HTR-8/SVneo (cell line): Measurements from ENCODE around the gene FATE1.
A peak's percentile ranks its signal among the peaks of the same experiment; 100 is the strongest.
"Not testable (repeated sequence)": the region's sequence is repeated elsewhere in the genome, so short reads cannot be mapped to it uniquely, and the experiment has no call there.

ENCODE experiments used
- DNase-seq: peaks from one replicate; pipeline ENCODE4 v3.0.0; 2011; ENCODE audit warnings: low spot score, mixed read lengths; ENCODE audit not compliant: insufficient read length
- FAIRE-seq: peaks from 2 replicates; lab custom pipeline; 2011; peaks lifted over from hg19 to GRCh38; lab: Jason Lieb, UNC

The FATE1 gene

DNA sequence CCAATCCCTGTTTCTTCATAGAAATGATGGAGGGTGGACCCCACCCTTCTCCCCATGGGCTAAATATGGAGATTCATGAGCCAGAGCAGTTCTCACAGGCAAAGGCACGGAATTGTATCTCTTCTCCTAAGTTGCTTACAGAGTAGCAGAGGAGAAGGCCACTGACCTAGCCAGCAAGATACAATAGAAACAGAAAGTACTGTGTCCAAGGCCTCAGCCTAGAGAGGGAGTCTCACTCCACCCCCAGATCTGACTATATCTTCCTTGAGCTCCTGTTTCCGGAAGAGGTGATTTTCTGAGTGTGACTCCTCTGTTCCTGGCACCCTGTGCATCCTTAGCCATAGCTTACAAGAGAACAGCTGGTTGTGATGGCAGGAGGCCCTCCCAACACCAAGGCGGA is at the start of gene FATE1:
Gene FATE1 (plus strand): TSS at position 284 of the 400 bp plus-strand sequence. CDS start 85 bp downstream, at position 369.
- no peak for DNase-seq
- FAIRE-seq = no peak

DNA sequence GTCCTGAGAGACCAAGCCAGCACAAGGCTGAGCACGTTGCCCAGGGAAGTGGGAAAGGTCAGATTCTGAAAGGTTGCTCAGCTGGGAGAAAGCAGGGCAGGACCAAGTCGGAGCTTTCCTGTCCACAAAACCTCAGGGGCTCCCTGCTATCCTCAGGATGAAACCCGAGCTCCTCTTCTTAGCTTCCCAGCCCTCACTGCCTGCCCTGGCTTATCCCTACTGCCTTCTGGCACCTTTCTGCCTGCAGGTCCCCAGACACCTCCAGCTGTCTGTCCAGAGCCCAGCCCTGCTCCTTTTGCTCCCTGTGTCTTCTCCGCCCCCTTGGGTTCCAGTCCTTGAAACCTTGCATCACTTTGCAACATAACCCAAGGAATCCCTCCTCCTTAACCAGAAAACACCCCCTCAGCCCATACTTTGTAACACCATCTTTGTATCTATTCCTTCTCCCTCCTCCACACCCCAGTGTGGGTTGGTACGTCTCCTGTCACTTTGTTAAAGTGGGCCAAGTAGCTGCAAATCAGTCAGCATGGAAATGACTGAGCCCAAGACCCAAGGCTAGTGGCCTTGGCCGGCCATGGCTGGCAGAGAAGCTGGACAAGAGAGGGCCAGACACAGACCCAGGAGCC is 40.6 kb upstream of the FATE1 start:
- DNase-seq (no peak), FAIRE-seq (no peak)

- DNase-seq (no peak), FAIRE-seq (no peak)
Observed at GRCh38 chrX:151676196-151676595, 39.6 kb upstream of the FATE1 start.

GRCh38 chrX:151679798-151680402 is 35.9 kb upstream of the FATE1 start:
- no peak for DNase-seq

DNA sequence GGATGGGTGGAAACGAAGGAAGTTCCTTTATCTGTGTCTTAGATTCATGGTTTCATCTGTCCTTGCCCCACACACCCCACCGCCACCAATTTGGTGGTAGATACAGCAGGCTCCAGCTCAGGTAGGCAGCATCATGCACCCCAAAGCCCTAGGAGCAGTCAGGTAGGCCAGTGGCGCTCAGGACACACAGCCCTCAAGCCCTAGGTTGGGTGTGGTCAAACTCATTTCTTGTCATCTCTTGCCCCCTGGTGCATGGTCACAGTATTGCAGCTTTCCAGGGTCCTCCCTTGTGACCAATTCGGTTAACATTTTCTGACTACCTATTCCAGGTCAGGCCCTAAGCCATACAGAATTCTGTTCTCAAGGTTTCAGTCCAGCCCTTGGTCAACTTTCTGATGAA is 35.0 kb upstream of the FATE1 start:
- no peak for FAIRE-seq
- peak; percentile 5 for DNase-seq

More at GRCh38 chrX:151679798-151680402, 35.9 kb upstream of the FATE1 start:
- no peak for FAIRE-seq

DNA sequence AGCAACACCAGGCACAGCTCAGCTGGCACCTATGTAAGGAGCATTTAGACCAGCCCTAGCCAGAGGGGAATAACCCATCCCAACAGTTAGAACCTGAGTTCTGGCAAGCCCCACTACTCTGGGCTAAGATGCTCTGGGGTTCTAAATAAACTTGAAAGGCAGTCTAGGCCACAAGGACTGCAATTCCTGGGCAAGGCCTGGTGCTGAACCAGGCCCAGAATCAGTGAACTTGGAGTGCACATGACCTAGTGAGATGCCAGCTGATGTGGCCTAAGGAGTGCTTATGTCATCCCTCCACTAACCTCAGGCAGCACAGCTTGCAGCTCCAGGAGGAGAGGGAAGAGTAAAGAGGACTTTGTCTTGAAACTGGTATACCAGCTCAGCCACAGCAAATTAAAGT is 28.2 kb upstream of the FATE1 start:
- no peak for FAIRE-seq
- no peak for DNase-seq

DNA sequence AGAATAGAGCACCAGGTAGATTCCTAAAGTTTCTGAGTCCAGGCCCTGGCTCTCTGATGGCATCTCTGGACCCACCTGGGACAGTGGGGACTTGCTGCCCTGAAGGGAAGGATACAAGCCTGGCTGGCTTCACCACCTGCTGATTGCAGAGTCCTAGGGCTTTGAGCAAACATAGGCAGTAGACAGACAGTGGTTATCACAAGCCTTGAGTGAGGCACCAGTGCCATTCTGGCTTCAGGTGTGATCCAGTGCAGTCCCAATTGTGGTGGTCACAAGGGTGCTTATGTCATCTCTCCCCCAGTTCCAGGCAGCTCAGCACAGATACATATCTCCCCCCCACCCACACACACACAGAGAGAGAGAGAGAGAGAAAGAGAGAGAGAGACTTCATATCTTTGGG is 27.1 kb upstream of the FATE1 start:
- DNase-seq (no peak), FAIRE-seq (no peak)

GRCh38 chrX:151692825-151693224 is 23.0 kb upstream of the FATE1 start:
- DNase-seq (no peak), FAIRE-seq (no peak)

DNA sequence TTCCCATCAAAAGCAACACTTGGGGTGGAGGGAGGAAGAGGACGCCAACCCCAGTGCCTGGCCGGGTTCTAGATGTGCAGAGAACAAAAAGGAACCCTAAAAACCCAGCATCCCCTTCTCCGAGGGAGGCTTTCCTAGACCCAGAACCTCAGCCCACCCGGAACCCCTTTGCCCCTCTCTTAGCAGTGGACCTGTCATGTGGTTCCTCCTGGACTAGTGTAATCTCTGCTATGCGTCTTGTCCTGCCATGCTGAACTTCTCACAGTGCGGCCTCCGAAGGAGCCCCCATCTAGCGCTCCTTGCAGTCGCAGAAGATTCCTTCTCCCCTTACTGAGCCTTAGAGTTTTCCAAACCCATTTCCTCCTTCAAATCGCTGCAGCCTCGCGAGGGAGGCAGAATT is 21.7 kb upstream of the FATE1 start:
- no peak for DNase-seq
- no peak for FAIRE-seq

- FAIRE-seq = no peak
- DNase-seq = no peak
Observed at GRCh38 chrX:151694661-151695582, 20.9 kb upstream of the FATE1 start, which contains the start of gene PRRG3. Gene PRRG3, plus strand, starts transcription at chrX:151695458. Its CDS starts 3,357 bp downstream, at chrX:151698815.

DNA sequence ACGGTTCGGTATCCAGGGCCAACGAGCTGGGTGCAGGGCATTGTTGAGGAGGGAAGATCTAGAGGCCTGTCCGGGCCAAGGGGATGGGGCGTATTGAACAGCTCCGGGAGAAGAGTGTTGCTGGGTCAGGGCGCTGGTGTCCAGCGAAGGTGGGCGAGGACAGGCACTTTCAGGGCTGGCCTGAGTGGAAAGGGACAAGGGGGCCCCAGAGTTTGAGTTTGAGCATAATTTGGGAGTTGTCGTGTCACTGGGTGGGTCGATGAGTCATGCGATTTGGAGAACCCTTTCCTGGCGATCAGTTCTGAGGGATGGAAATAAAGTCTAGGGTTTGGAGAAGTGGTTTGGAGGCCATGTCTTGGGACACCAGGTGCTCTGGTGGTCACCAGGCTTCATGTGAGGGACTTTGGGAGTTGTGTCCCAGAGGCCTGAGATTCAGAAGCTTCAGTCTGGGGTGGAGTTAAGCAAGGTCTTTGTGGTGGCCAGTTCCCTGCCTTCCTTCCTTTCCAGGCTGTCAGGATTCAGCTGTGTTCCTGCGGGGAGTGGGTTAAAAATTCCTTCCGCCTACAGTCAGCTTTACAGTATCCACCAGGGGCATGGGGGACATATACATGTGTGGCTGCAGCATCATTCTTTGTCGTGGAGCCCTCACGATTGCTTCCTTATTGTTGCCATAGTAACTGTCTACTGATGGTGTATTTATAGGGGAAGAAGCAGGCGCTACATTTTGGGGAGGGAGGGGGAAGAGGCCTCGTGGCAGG is 20.1 kb upstream of the FATE1 start:
- FAIRE-seq = no peak

DNA sequence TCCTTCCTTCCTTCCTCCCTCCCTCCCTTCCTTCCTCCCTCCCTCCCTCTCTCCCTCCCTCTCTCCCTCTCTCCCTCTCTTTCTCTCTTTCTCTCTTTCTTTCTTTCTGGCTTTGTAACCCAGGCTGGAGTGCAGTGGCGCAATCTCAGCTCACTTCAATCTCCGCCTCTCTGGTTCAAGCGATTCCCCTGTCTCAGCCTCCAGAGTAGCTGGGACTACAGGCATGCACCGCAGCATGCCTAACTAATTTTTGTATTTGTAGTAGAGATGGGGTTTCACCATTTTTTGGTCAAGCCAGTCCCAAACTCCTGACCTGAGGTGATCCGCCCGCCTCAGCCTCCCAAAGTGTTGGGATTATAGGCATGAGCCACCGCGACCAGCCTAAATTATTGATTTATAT is 18.8 kb upstream of the FATE1 start:
- DNase-seq, FAIRE-seq: not testable (repeated sequence)

More for the DNA sequence above, 20.1 kb upstream of the FATE1 start:
- DNase-seq = no peak

- DNase-seq (no peak), FAIRE-seq (no peak)
Observed at GRCh38 chrX:151697522-151697921, 18.3 kb upstream of the FATE1 start.

DNA sequence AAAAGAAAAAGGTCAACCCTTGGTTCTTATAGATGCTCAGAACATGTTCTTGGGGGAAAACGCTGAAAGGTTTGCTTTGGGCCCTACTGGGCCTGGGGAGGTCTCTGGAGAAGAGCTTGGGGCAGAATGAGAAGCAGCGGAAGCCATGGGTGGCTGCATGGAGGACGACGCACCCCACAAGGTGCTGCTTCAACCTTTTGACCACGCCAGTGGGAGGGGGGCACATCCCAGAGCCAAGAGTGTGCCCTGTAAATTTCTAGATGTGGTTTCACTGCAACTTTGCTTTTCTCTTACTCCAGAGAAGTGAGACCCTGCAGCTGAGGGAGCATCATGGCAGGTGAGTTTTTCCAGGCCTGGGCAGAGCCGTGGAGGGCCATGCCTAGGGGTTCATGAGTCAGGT is 17.4 kb upstream of the FATE1 start:
- no peak for DNase-seq
- no peak for FAIRE-seq

GRCh38 chrX:151699746-151700145 is 16.1 kb upstream of the FATE1 start:
- FAIRE-seq = no peak

DNA sequence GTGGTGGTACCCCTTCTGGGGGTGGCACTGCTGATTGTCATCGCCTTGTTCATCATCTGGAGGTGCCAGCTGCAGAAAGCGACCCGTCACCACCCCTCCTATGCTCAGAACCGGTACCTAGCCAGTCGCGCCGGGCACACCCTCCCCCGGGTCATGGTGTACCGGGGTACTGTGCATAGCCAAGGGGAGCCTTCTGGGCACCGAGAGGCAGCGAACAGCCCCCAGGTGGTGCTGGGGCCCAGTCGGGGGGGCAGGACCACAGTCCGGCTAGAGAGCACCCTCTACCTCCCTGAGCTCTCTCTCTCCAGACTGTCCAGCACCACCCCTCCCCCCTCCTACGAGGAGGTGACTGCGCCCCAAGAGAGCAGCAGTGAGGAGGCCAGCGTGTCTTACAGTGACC is 15.3 kb upstream of the FATE1 start:
- DNase-seq = no peak
- FAIRE-seq = no peak

More at GRCh38 chrX:151699746-151700145, 16.1 kb upstream of the FATE1 start:
- no peak for DNase-seq

GRCh38 chrX:151701071-151701470 is 14.8 kb upstream of the FATE1 start:
- DNase-seq (no peak), FAIRE-seq (no peak)

- FAIRE-seq = no peak
Observed at GRCh38 chrX:151701531-151701930, 14.3 kb upstream of the FATE1 start.

GRCh38 chrX:151702026-151702714 is 13.7 kb upstream of the FATE1 start:
- FAIRE-seq (no peak), DNase-seq (no peak)

More at GRCh38 chrX:151701531-151701930, 14.3 kb upstream of the FATE1 start:
- no peak for DNase-seq
